ENCODE measurements around the gene FAM241B.

Gene FAM241B

DNA sequence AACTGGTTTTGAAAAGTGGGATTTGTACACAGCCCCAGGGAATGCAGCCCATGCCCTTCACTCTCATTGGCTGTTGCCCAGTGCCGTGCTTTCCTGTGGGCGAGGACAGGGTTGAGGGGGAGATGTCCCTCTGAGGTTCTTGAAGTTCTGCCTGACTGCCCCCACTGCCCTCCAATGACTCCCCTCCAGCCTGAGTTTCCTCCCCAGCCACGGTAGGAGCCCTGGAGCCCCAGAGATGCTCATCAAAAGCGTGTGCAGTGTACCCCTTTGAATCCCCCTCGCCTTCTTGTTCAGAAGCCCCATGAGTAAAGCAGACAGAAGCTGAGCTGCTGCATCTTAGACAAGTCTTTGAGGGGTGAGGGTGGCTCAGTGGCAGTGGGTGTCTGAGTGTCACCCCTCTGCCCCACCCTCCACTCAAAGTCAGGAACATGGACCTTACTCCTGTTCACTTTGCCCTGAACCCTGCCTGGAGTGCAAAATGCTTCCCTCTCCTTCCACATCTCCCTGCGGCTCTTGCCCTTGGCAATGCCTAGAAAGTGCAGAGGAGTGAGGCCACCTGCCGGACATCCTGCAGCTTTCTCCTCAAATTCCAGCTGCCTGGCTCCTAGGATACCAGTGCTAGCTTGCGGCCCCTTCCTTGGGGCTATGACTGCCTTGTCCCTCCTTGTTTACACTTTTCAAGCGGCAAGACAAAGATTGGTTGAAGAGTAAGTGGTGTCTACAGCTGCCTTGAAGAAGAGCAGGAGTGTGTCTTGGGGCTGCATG is 19.9 kb downstream of the FAM241B start:
- DNase-seq (ENCODE audit: low read depth in 2 of 2), result no peak

GRCh38 chr10:69650589-69651261 is 20.7 kb downstream of the FAM241B start:
- DNase-seq (ENCODE audit: low read depth in 2 of 2), result no peak

DNA sequence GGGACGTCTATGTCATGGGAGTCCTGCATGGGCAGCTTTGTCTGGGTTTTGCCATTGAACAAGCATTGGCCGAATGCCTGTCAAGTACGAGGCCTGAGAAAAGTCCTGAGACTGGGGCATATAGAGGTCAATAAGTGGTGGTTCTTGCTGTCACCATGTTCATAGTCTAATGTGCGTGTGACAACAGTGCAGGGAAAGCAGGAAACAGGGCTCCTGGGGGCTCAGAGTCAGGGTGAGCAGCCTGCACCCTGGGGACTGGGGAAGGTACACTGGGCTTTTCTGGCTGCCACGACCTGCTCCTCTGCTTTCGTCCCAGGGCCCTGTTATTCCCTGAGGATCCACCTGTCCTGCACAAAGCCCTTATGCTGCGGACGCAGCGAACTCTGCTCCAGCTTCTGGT is 21.3 kb downstream of the FAM241B start:
- no peak for DNase-seq (ENCODE audit: low read depth in 2 of 2)

GRCh38 chr10:69652111-69652856 is 22.2 kb downstream of the FAM241B start:
- DNase-seq (ENCODE audit: low read depth in 2 of 2), result no peak

GRCh38 chr10:69652857-69653199 is 22.8 kb downstream of the FAM241B start:
- DNase-seq (ENCODE audit: low read depth in 2 of 2), result no peak

DNA sequence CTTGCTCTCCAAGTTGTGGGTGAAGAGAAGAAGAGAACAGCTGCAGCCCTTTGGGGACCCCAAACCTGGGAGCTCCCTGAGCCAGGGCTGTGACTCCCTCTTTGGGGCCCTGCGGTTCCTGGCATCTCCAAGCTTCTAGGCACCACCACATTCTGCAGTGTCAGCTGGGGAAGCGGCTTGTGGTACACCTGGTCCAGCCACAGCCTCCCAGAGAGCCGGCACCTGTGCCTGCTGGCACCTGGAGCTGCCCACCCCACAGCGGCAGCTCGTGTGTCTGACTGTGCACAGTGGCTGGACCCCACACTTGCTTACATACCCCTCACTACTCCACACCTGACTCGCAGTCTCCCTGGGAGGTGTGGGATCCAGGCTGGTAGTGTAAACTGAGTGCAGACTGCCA is 23.5 kb downstream of the FAM241B start:
- no peak for DNase-seq (ENCODE audit: low read depth in 2 of 2)

GRCh38 chr10:69655124-69655867 is 25.2 kb downstream of the FAM241B start:
- DNase-seq (ENCODE audit: low read depth in 2 of 2), result no peak

- DNase-seq (ENCODE audit: low read depth in 2 of 2), result no peak
Measured at GRCh38 chr10:69655868-69656555, 26.0 kb downstream of the FAM241B start.

GRCh38 chr10:69656742-69657269 is 26.8 kb downstream of the FAM241B start:
- no peak for DNase-seq (ENCODE audit: low read depth in 2 of 2)

GRCh38 chr10:69657430-69657829 is 27.4 kb downstream of the FAM241B start:
- DNase-seq (ENCODE audit: low read depth in 2 of 2), result no peak

DNA sequence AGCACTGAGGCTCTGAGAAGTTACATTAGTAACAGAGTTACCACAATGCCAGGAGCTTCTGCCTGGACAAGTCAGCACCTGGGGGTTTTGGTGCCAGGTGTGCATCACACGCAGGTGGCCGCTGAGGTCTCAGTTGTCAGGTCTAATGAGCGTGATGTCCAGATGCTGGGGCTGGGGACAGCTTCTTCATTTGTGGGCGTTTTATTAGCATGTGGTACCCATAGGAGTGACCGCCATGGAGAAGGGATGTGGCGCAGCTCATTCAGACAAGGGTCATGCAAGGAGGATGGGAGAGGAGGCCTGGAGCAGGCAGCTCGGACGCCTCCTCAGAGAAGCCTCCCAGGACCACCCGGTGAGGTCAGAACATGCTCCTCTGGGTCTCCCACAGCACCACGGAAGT is 27.8 kb downstream of the FAM241B start:
- DNase-seq (ENCODE audit: low read depth in 2 of 2), result no peak

- DNase-seq (ENCODE audit: low read depth in 2 of 2), result no peak
Measured at GRCh38 chr10:69659241-69660038, 29.4 kb downstream of the FAM241B start.

DNA sequence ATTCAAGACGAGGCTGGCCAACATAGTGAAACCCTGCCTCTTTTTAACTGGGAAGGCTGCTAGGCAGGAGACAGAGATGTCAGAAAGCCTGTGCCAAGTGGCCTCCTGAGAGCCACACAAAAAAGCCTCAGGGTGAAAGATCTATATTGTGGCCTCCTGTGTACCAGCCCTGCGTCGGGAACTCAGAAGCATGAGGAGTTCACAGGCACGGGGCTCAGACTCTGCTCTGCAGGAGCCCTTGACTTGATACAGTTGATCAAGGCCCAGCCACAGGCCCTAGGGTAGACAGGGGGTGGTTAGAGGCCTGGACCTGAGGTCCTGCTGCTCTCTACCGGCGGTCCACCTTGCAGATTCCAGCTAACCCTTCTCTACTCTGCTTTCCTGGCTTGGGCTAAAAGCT is 30.2 kb downstream of the FAM241B start:
- DNase-seq (ENCODE audit: low read depth in 2 of 2), result no peak

DNA sequence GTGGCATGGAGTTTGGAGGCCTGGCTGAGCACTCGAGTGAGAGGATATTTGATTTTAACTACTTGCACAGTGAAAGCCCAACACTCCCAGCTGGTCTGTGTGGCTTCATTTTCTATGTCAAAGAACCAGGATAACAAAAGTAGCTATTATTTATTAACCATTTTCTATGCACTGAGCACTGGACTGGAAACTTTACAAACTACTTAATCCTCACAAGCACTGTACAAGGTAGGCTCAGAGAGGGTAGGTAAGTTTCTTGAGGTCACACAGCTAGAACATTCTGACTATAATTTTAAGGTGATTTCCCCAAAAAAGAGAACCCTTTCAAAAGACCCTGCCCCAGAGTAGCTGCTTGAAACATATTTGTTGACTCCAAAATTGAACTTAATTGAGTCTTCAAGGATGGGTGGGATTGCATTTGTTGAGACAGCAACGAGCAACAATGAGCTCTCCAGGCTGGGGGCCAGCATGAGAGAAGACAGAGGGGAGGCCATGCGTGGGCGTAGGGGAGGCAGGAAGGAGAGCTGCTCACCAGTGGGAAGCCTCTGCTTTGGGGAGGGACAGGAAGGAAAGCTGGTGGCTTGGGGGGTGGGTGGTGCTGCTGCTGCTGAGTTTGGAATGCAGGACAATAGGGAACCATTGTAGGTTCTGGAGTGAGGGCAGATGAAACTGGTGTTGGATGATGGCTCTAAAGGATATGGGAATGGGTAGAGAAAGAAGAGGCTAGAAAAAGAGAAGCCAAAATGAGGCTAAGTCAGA is 31.5 kb downstream of the FAM241B start:
- DNase-seq (ENCODE audit: low read depth in 2 of 2), result no peak

GRCh38 chr10:69662173-69662877 is 32.3 kb downstream of the FAM241B start:
- no peak for DNase-seq (ENCODE audit: low read depth in 2 of 2)

DNA sequence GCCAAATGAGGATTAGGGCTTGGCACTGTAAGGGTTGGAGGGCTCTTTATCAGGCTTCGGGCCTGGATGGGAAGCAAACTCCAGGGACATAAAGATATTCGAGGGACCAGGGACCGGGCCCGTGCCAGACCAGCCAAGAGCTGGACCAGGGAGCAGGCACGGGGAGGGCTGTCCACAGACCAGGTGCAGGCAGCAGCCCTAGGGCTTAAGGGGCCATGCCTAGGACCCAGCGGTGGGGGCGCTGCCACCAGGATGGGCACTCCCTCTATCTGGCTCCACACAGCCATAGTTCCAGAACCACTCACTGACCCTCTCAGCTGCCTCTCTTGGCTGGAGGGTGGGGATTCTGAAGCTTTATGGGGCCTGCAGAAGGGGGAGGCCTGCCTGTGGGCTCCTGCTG is 32.9 kb downstream of the FAM241B start:
- no peak for DNase-seq (ENCODE audit: low read depth in 2 of 2)

GRCh38 chr10:69663369-69663947 is 33.4 kb downstream of the FAM241B start:
- no peak for DNase-seq (ENCODE audit: low read depth in 2 of 2)

GRCh38 chr10:69665474-69666320 is 35.6 kb downstream of the FAM241B start:
- no peak for DNase-seq (ENCODE audit: low read depth in 2 of 2)

All from stimulated activated CD4-positive, alpha-beta T cell treated with anti-CD3 and anti-CD28 coated beads, Interleukin-1b, Interleukin-23, amount 100 ng/mL, for 4 hours (primary cell).